Measurements from ENCODE around the gene SLC22A13.
"Not testable (repeated sequence)": the region's sequence is repeated elsewhere in the genome, so short reads cannot be mapped to it uniquely, and the experiment has no call there.

The SLC22A13 gene

GRCh38 chr3:38265604-38266307 is at the start of gene SLC22A13:
SLC22A13 (plus strand) TSS chr3:38265812; CDS start chr3:38265861, 49 bp downstream.
- in situ Hi-C loops (cut with MboI; ENCODE audit: low sequenced_read_pairs), result no loop called here

- in situ Hi-C loops (cut with MboI; ENCODE audit: low sequenced_read_pairs), result no loop called here
These were observed 45.9 kb upstream of the SLC22A13 start for GRCh38 chr3:38219609-38220197.

GRCh38 chr3:38221005-38221404 is 44.6 kb upstream of the SLC22A13 start:
- in situ Hi-C loops (cut with MboI; ENCODE audit: low sequenced_read_pairs), result no loop called here

GRCh38 chr3:38222032-38222634 is 43.5 kb upstream of the SLC22A13 start:
- in situ Hi-C loops (cut with MboI; ENCODE audit: low sequenced_read_pairs), result no loop called here

GRCh38 chr3:38224357-38224756 is 41.3 kb upstream of the SLC22A13 start:
- in situ Hi-C loops (cut with MboI; ENCODE audit: low sequenced_read_pairs), result no loop called here

- in situ Hi-C loops (cut with MboI; ENCODE audit: low sequenced_read_pairs), result no loop called here
These were observed 39.3 kb upstream of the SLC22A13 start for GRCh38 chr3:38226273-38226672.

GRCh38 chr3:38227989-38228388 is 37.6 kb upstream of the SLC22A13 start:
- in situ Hi-C loops (cut with MboI; ENCODE audit: low sequenced_read_pairs), result no loop called here

GRCh38 chr3:38229036-38229435 is 36.6 kb upstream of the SLC22A13 start:
- in situ Hi-C loops (cut with MboI; ENCODE audit: low sequenced_read_pairs), result no loop called here

GRCh38 chr3:38232701-38233100 is 32.9 kb upstream of the SLC22A13 start:
- in situ Hi-C loops (cut with MboI; ENCODE audit: low sequenced_read_pairs), result no loop called here

- in situ Hi-C loops (cut with MboI; ENCODE audit: low sequenced_read_pairs), result no loop called here
These were observed 30.1 kb upstream of the SLC22A13 start for GRCh38 chr3:38235466-38235865.

GRCh38 chr3:38238416-38239008 is 27.1 kb upstream of the SLC22A13 start:
- in situ Hi-C loops (cut with MboI; ENCODE audit: low sequenced_read_pairs), result no loop called here

- in situ Hi-C loops (cut with MboI; ENCODE audit: low sequenced_read_pairs), result not testable (repeated sequence)
These were observed 22.8 kb upstream of the SLC22A13 start for GRCh38 chr3:38242812-38243211.

- in situ Hi-C loops (cut with MboI; ENCODE audit: low sequenced_read_pairs), result no loop called here
These were observed 19.7 kb upstream of the SLC22A13 start for GRCh38 chr3:38245930-38246329.

GRCh38 chr3:38247366-38248035 is 18.1 kb upstream of the SLC22A13 start:
- in situ Hi-C loops (cut with MboI; ENCODE audit: low sequenced_read_pairs), result no loop called here

GRCh38 chr3:38250198-38250597 is 15.4 kb upstream of the SLC22A13 start:
- in situ Hi-C loops (cut with MboI; ENCODE audit: low sequenced_read_pairs), result no loop called here

GRCh38 chr3:38251197-38251596 is 14.4 kb upstream of the SLC22A13 start:
- in situ Hi-C loops (cut with MboI; ENCODE audit: low sequenced_read_pairs), result no loop called here

GRCh38 chr3:38253704-38254103 is 11.9 kb upstream of the SLC22A13 start:
- in situ Hi-C loops (cut with MboI; ENCODE audit: low sequenced_read_pairs), result no loop called here

GRCh38 chr3:38254872-38255271 is 10.7 kb upstream of the SLC22A13 start:
- in situ Hi-C loops (cut with MboI; ENCODE audit: low sequenced_read_pairs), result no loop called here

GRCh38 chr3:38255627-38256026 is 10.0 kb upstream of the SLC22A13 start:
- in situ Hi-C loops (cut with MboI; ENCODE audit: low sequenced_read_pairs), result no loop called here

GRCh38 chr3:38257583-38257982 is 8.0 kb upstream of the SLC22A13 start:
- in situ Hi-C loops (cut with MboI; ENCODE audit: low sequenced_read_pairs), result no loop called here

GRCh38 chr3:38260474-38260873 is 5.1 kb upstream of the SLC22A13 start:
- in situ Hi-C loops (cut with MboI; ENCODE audit: low sequenced_read_pairs), result no loop called here

Measured in hTERT RPE-1 (cell line).